AG08396 (cell line): Measurements from ENCODE around the gene ARPP21.

Experiments
- DNase-seq: peaks from one replicate; pipeline ENCODE4 v3.0.0; 2012; ENCODE audit warnings: low spot score, mixed read lengths

Gene ARPP21

GRCh38 chr3:35675621-35676020 lies 36.3 kb downstream of the ARPP21 start:
- no peak for DNase-seq

- no peak for DNase-seq
These were observed 38.5 kb downstream of the ARPP21 start for GRCh38 chr3:35677797-35678196.

- DNase-seq: no peak
These were observed 39.4 kb downstream of the ARPP21 start for GRCh38 chr3:35678643-35679161.

GRCh38 chr3:35679409-35680080 lies 40.2 kb downstream of the ARPP21 start:
- DNase-seq: no peak

GRCh38 chr3:35680866-35681650 lies 41.7 kb downstream of the ARPP21 start:
- no peak for DNase-seq

- no peak for DNase-seq
These were observed 45.8 kb downstream of the ARPP21 start for GRCh38 chr3:35685153-35685552.

GRCh38 chr3:35688826-35689225 lies 49.5 kb downstream of the ARPP21 start:
- DNase-seq: no peak

- no peak for DNase-seq
These were observed 50.9 kb downstream of the ARPP21 start for GRCh38 chr3:35690271-35690670.

- DNase-seq: no peak
These were observed 66.6 kb downstream of the ARPP21 start for GRCh38 chr3:35705904-35706303.

GRCh38 chr3:35707904-35708303 lies 68.6 kb downstream of the ARPP21 start:
- DNase-seq: no peak

GRCh38 chr3:35708394-35709271 lies 69.3 kb downstream of the ARPP21 start:
- no peak for DNase-seq

GRCh38 chr3:35709691-35710090 lies 70.4 kb downstream of the ARPP21 start:
- DNase-seq: no peak

GRCh38 chr3:35710554-35710953 lies 71.2 kb downstream of the ARPP21 start:
- no peak for DNase-seq

- DNase-seq: no peak
These were observed 79.6 kb downstream of the ARPP21 start for GRCh38 chr3:35718921-35719320.

- no peak for DNase-seq
These were observed 82.3 kb downstream of the ARPP21 start for GRCh38 chr3:35721628-35722027.

GRCh38 chr3:35722902-35723301 lies 83.6 kb downstream of the ARPP21 start:
- no peak for DNase-seq

- no peak for DNase-seq
These were observed 84.3 kb downstream of the ARPP21 start for GRCh38 chr3:35723480-35724097.

- no peak for DNase-seq
These were observed 84.8 kb downstream of the ARPP21 start for GRCh38 chr3:35724106-35724505.

- DNase-seq: no peak
These were observed 87.9 kb downstream of the ARPP21 start for GRCh38 chr3:35727179-35727578.

- no peak for DNase-seq
These were observed 94.0 kb downstream of the ARPP21 start for GRCh38 chr3:35733341-35733740.

- DNase-seq: no peak
These were observed 94.5 kb downstream of the ARPP21 start for GRCh38 chr3:35733864-35734263.

- DNase-seq: no peak
These were observed 97.8 kb downstream of the ARPP21 start for GRCh38 chr3:35737080-35737479.
